ENCODE results near the gene TMEM95.

DNA sequence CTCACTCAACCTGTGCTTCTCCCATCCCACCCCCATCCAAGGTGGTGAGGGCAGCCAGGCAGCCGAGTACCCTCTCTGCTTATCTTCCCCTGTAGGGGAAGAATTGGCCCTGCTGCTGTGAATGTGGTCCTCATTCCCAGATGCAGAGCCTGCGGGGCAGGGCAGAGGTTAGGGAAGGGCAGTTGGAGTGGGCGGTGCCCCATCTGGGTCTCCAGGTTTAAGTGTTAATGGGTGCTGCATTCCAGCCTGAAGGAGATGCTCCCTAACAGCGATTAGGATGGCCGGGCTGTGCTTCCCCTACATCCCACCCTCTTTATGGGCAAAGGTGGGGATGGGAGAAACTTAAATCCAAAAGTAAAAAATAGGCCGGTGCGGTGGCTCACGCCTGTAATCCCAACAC is 12.1 kb downstream of the TMEM95 start:
- TF ChIP-seq CTCF (conservative IDR thresholded peaks at IDR 0.05 in 1 of 2, IDR thresholded peaks at IDR 0.05 in 1 of 2; ENCODE audit: extremely low read depth in 1 of 2, insufficient read depth in 1 of 2, low read depth in 1 of 2, low read length in 2 of 2) (no peak), EZH2 (IDR thresholded peaks at IDR 0.05; ENCODE audit: borderline replicate concordance, low read length) (no peak)
